ENCODE results near the gene OR6J1. TPM values are rescaled to one million over a fixed set of nuclear protein-coding genes. Genes with fewer than 3 reads are reported as not detected.
"Not testable (repeated sequence)": the region's sequence is repeated elsewhere in the genome, so short reads cannot be mapped to it uniquely, and the experiment has no call there.

OR6J1 gene
- total and polyA plus RNA-seq, 12 donors, result not detected

DNA sequence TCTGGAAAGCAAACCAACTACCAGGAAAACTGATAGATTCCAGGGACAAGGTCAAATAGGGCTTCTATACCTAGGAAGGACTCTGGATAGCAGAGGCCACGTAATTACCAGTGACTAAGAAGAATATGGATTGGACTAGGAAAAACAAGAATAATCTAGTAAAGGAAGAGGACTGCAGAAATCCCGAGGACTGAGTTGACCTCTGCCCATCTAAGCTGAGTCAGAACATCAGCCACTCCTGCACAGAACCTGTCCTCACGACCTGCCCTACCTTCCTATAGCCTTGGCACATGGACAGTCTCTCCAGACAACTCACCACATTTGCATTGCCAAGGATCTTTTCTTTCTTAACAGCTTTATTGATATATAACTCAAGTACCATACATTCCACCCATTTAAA, 2.3 kb downstream of the OR6J1 start:
- DNase-seq, result no peak
- Histone ChIP-seq H3K36me3 (replicated peaks in 1 of 2) (no peaks in the 10 kb centered on the region), H3K27ac (no peak overlapping the region), H3K27me3 (no peaks in the 10 kb centered on the region), H3K4me1 (replicated peaks in 1 of 2) (no peaks in the 10 kb centered on the region), H3K4me3 (no peak overlapping the region), H3K9me3 (replicated peaks in 1 of 3) (no peaks in the 10 kb centered on the region)
- TF ChIP-seq POLR2A (IDR thresholded peaks at IDR 0.05) (no peak), CTCF (IDR thresholded peaks at IDR 0.05) (no peak)
- WGBS, 4 donors, result 20 to 54% (median 38%) methylated on average over 3 of the region's 3 CpGs
- intact Hi-C loops (cut with DNase I), result no loop called here

- intact Hi-C loops (cut with DNase I), result no loop called here
- no peaks in the 10 kb centered on the region for H3K4me1 ChIP-seq (replicated peaks in 1 of 2)
- no peak for DNase-seq
- H3K27ac ChIP-seq, result no peak overlapping the region
- no peaks in the 10 kb centered on the region for H3K36me3 ChIP-seq (replicated peaks in 1 of 2)
- no peak for TF ChIP-seq CTCF (IDR thresholded peaks at IDR 0.05)
- TF ChIP-seq POLR2A (IDR thresholded peaks at IDR 0.05), result no peak
- no peaks in the 10 kb centered on the region for H3K9me3 ChIP-seq (replicated peaks in 1 of 3)
- H3K4me3 ChIP-seq, result no peak overlapping the region
- no peaks in the 10 kb centered on the region for H3K27me3 ChIP-seq
Measured at GRCh38 chr14:22640192-22640591, 4.0 kb downstream of the OR6J1 start.

DNA sequence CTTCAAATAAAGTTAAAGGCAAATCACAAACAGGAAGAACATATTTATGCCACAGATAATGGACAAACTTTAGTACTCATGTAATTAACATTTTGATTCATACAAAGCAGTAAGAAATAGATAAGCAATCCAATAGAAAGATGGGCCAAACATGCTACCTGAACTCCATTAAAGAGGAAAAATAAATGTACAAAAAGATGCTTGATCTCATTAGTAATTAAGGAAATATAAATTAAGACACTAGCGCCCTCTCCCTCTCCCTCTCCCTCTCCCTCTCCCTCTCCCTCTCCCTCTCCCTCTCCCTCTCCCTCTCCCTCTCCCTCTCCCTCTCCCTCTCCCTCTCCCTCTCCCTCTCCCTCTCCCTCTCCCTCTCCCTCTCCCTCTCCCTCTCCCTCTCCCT, 8.2 kb downstream of the OR6J1 start:
- 55 to 74% (median 71%) methylated on average over 1 of the region's 1 CpG for WGBS, 4 donors
- H3K27ac ChIP-seq; DNase-seq; H3K9me3 ChIP-seq (replicated peaks in 1 of 3); H3K27me3 ChIP-seq; H3K4me1 ChIP-seq (replicated peaks in 1 of 2); intact Hi-C loops (cut with DNase I); H3K4me3 ChIP-seq; H3K36me3 ChIP-seq (replicated peaks in 1 of 2): not testable (repeated sequence)

GRCh38 chr14:22634233-22634900, 9.8 kb downstream of the OR6J1 start:
- intact Hi-C loops (cut with DNase I), result no loop called here
- no peaks in the 10 kb centered on the region for H3K27me3 ChIP-seq
- no peak overlapping the region for H3K4me3 ChIP-seq
- no peak overlapping the region for H3K27ac ChIP-seq
- DNase-seq, result no peak
- TF ChIP-seq CTCF (IDR thresholded peaks at IDR 0.05) (no peak), POLR2A (IDR thresholded peaks at IDR 0.05) (no peak)
- H3K36me3 ChIP-seq (replicated peaks in 1 of 2), result no peaks in the 10 kb centered on the region
- H3K9me3 ChIP-seq (replicated peaks in 1 of 3), result no peaks in the 10 kb centered on the region
- WGBS, 4 donors, result 82 to 86% (median 85%) methylated on average over 8 of the region's 8 CpGs
- H3K4me1 ChIP-seq (replicated peaks in 1 of 2), result no peaks in the 10 kb centered on the region

DNA sequence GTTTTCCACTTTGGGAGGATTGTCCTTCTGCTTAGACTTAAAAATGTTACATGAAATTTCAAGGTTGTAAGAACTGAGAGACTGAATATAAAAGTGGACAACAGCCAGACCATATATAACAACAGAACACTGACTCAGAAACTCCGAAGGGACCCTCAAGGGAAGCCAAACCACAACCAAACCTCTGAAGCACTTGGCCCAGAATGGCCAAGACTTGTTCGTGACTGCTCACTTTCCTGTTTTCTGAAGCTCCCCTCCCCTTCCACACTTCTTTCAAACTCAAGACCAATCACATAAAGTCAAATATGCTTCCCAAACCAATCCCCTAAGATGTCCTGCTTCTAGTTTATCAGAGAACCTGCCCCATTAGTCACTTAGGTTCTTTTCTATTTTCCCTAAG, 13.7 kb downstream of the OR6J1 start:
- no peaks in the 10 kb centered on the region for H3K27me3 ChIP-seq
- no peak for TF ChIP-seq POLR2A (IDR thresholded peaks at IDR 0.05)
- TF ChIP-seq CTCF (IDR thresholded peaks at IDR 0.05), result no peak
- no peaks in the 10 kb centered on the region for H3K36me3 ChIP-seq (replicated peaks in 1 of 2)
- DNase-seq, result no peak
- no peaks in the 10 kb centered on the region for H3K4me1 ChIP-seq (replicated peaks in 1 of 2)
- 68 to 82% (median 75%) methylated on average over 2 of the region's 2 CpGs for WGBS, 4 donors
- H3K27ac ChIP-seq, result no peak overlapping the region
- H3K9me3 ChIP-seq (replicated peaks in 1 of 3), result no peaks in the 10 kb centered on the region
- H3K4me3 ChIP-seq, result no peak overlapping the region
- intact Hi-C loops (cut with DNase I), result no loop called here
